Astrocyte of the spinal cord (primary cell): ENCODE data around the gene AGPAT2.
A peak's percentile ranks its signal among the peaks of the same experiment; 100 is the strongest.

Source experiments
- DNase-seq: peaks from one replicate; pipeline ENCODE4 v3.0.0; 2011; ENCODE audit warnings: low read depth, low spot score
- H3K4me3 ChIP-seq: 2 replicates; pipeline ENCODE4 v1.5.1; 2011; ENCODE audit warnings: low read depth, mild to moderate bottlenecking, low read length, moderate library complexity
- CTCF ChIP-seq: IDR thresholded peaks from 2 replicates; pipeline ENCODE4 v1.5.1; 2012; ENCODE audit warnings: low read depth, mild to moderate bottlenecking, low read length, inconsistent platforms
- in situ Hi-C: cut with HindIII; loops from 2 replicates; pipeline ENCODE4 v1.10.0; 2017; ENCODE audit warnings: low sequenced_read_pairs

The AGPAT2 gene

GRCh38 chr9:136686794-136687711 lies at the start of gene AGPAT2:
Gene AGPAT2 (minus strand): TSS chr9:136687457. CDS start chr9:136687357, 100 bp downstream.
- DNase-seq: peak; percentile 29

GRCh38 chr9:136735812-136736480 lies 48.7 kb upstream of the AGPAT2 start:
- in situ Hi-C loops: no loop called here
- TF ChIP-seq CTCF: no peak
- H3K4me3 ChIP-seq: no peak overlapping the region

More at GRCh38 chr9:136686794-136687711, at the start of gene AGPAT2:
- in situ Hi-C loops: no loop called here
- peak within 1 kb of the TSS; percentile 65 for H3K4me3 ChIP-seq
- no peak for TF ChIP-seq CTCF

GRCh38 chr9:136734837-136735496 lies 47.7 kb upstream of the AGPAT2 start:
- no peak overlapping the region for H3K4me3 ChIP-seq
- no peak for DNase-seq
- in situ Hi-C loops: no loop called here
- no peak for TF ChIP-seq CTCF

More at GRCh38 chr9:136735812-136736480, 48.7 kb upstream of the AGPAT2 start:
- DNase-seq: no peak

- no peak for TF ChIP-seq CTCF
- no peak for DNase-seq
- in situ Hi-C loops: no loop called here
- H3K4me3 ChIP-seq: no peak overlapping the region
Measured at GRCh38 chr9:136733611-136734010, 46.4 kb upstream of the AGPAT2 start.

- no peak for DNase-seq
- H3K4me3 ChIP-seq: no peak overlapping the region
- no peak for TF ChIP-seq CTCF
- in situ Hi-C loops: no loop called here
Measured at GRCh38 chr9:136732444-136733178, 45.4 kb upstream of the AGPAT2 start.

- no peak for TF ChIP-seq CTCF
- H3K4me3 ChIP-seq: no peak overlapping the region
- no peak for DNase-seq
- in situ Hi-C loops: no loop called here
Measured at GRCh38 chr9:136729926-136730325, 42.7 kb upstream of the AGPAT2 start.
